OCI-LY7 (cell line): ENCODE results near the gene CACNA1D.

Experiments
- CTCF ChIP-seq: fragments of 200-600 bp; sonication (generic); conservative IDR thresholded peaks from 2 replicates; pipeline ENCODE4 v1.5.1; 2014; ENCODE audit warnings: mild to moderate bottlenecking, antibody characterized with exemption, low read length, moderate library complexity, mixed read lengths
- EZH2phosphoT487 ChIP-seq: fragments of 200-600 bp; sonication (generic); IDR thresholded peaks from 2 replicates; pipeline ENCODE4 v1.6.1; 2018; ENCODE audit warnings: low read depth, borderline replicate concordance, mild to moderate bottlenecking, mixed run types, antibody characterized with exemption, low read length, moderate library complexity, mixed read lengths

- TF ChIP-seq CTCF (no peak), EZH2phosphoT487 (no peak)
Observed at GRCh38 chr3:53585627-53586026, 91.2 kb downstream of the CACNA1D start.
